Activated naive CD8-positive, alpha-beta T cell treated with anti-CD3 and anti-CD28 coated beads, Interleukin-2, amount 10 ng/mL, durations not matched to agents 7 days and 5 days (primary cell): Measurements from ENCODE around the gene SLIT3. TPM values are rescaled to one million over a fixed set of nuclear protein-coding genes. Genes with fewer than 3 reads are reported as not detected.
A peak's percentile ranks its signal among the peaks of the same experiment; 100 is the strongest.

Experiments
- ATAC-seq: fragments of 150-1000 bp; cut with Tn5 transposase; one replicate; pipeline ENCODE4 v1.10.0; 2021; ENCODE audit warnings: low read depth, moderate library complexity
- POLR2A ChIA-PET: fragments of 350-600 bp; sonication (Branson Sonifier 250); formaldehyde crosslinking; loops from one replicate; lab custom pipeline; 2021; ENCODE audit warnings: antibody characterized with exemption; lab: Charles Lee
- DNase-seq: peaks from one replicate; pipeline ENCODE4 v3.0.0; 2021
- H3K27ac Mint-ChIP-seq: one replicate; pipeline ENCODE4 v1.8.0; 2022; ENCODE audit warnings: mild to moderate bottlenecking, mixed read lengths
- H3K27me3 Mint-ChIP-seq: one replicate; pipeline ENCODE4 v1.8.0; 2022; ENCODE audit warnings: mild to moderate bottlenecking, moderate library complexity, mixed read lengths
- H3K36me3 Mint-ChIP-seq: one replicate; pipeline ENCODE4 v1.8.0; 2021; ENCODE audit warnings: mild to moderate bottlenecking, mixed read lengths
- H3K4me1 Mint-ChIP-seq: one replicate; pipeline ENCODE4 v1.8.0; 2021; ENCODE audit warnings: mixed read lengths
- H3K4me3 Mint-ChIP-seq: one replicate; pipeline ENCODE4 v1.8.0; 2022; ENCODE audit warnings: mild to moderate bottlenecking, moderate library complexity, mixed read lengths
- H3K9me3 Mint-ChIP-seq: one replicate; pipeline ENCODE4 v1.8.0; 2021; ENCODE audit warnings: mixed read lengths
- total RNA-seq, 2 experiments: library from RNA; stranded (reverse); gene quantifications; one replicate each; pipeline ENCODE4 v1.2.3, GENCODE V29; 2021

Gene SLIT3
- total RNA-seq, 2 experiments from 2014 or later, result not detected

GRCh38 chr5:169003721-169004541, 297.0 kb downstream of the SLIT3 start:
- peaks cover 7% of the 10 kb centered on the region for H3K27me3 Mint-ChIP-seq
- H3K27ac Mint-ChIP-seq, result no peak overlapping the region
- no peaks in the 10 kb centered on the region for H3K9me3 Mint-ChIP-seq
- DNase-seq (no peak), ATAC-seq (no peak)
- no peaks in the 10 kb centered on the region for H3K4me1 Mint-ChIP-seq
- POLR2A ChIA-PET, result no interaction called here
- no peak overlapping the region for H3K4me3 Mint-ChIP-seq
- no peaks in the 10 kb centered on the region for H3K36me3 Mint-ChIP-seq

GRCh38 chr5:169002953-169003555, 297.9 kb downstream of the SLIT3 start:
- no peaks in the 10 kb centered on the region for H3K36me3 Mint-ChIP-seq
- POLR2A ChIA-PET, result no interaction called here
- no peaks in the 10 kb centered on the region for H3K9me3 Mint-ChIP-seq
- peaks cover 3% of the 10 kb centered on the region for H3K27me3 Mint-ChIP-seq
- H3K4me3 Mint-ChIP-seq, result no peak overlapping the region
- no peak overlapping the region for H3K27ac Mint-ChIP-seq
- no peaks in the 10 kb centered on the region for H3K4me1 Mint-ChIP-seq
- no peak for DNase-seq
- ATAC-seq, result no peak

- no peak overlapping the region for H3K27ac Mint-ChIP-seq
- ATAC-seq (no peak), DNase-seq (no peak)
- peaks cover 3% of the 10 kb centered on the region for H3K27me3 Mint-ChIP-seq
- H3K4me1 Mint-ChIP-seq, result no peaks in the 10 kb centered on the region
- H3K9me3 Mint-ChIP-seq, result no peaks in the 10 kb centered on the region
- POLR2A ChIA-PET, result no interaction called here
- no peak overlapping the region for H3K4me3 Mint-ChIP-seq
- H3K36me3 Mint-ChIP-seq, result no peaks in the 10 kb centered on the region
Observed at GRCh38 chr5:169001394-169001793, 299.5 kb downstream of the SLIT3 start.

GRCh38 chr5:168995024-168995423, 305.9 kb downstream of the SLIT3 start:
- no peaks in the 10 kb centered on the region for H3K4me1 Mint-ChIP-seq
- no peaks in the 10 kb centered on the region for H3K36me3 Mint-ChIP-seq
- H3K9me3 Mint-ChIP-seq, result no peaks in the 10 kb centered on the region
- H3K4me3 Mint-ChIP-seq, result no peak overlapping the region
- H3K27ac Mint-ChIP-seq, result no peak overlapping the region
- no peak for DNase-seq
- no peaks in the 10 kb centered on the region for H3K27me3 Mint-ChIP-seq
- POLR2A ChIA-PET, result no interaction called here
- no peak for ATAC-seq

- Mint-ChIP-seq H3K4me3 (no peak overlapping the region), H3K9me3 (no peaks in the 10 kb centered on the region), H3K4me1 (no peaks in the 10 kb centered on the region), H3K27ac (no peak overlapping the region), H3K36me3 (no peaks in the 10 kb centered on the region), H3K27me3 (no peaks in the 10 kb centered on the region)
- POLR2A ChIA-PET, result no interaction called here
- no peak for ATAC-seq
- DNase-seq, result no peak
Observed at GRCh38 chr5:168992687-168993086, 308.3 kb downstream of the SLIT3 start.

- Mint-ChIP-seq H3K27me3 (no peaks in the 10 kb centered on the region), H3K9me3 (no peaks in the 10 kb centered on the region), H3K4me1 (no peaks in the 10 kb centered on the region), H3K27ac (no peak overlapping the region), H3K4me3 (no peak overlapping the region), H3K36me3 (no peaks in the 10 kb centered on the region)
- ATAC-seq, result no peak
- POLR2A ChIA-PET, result interaction anchor here (0.6 kb wide), 1 partner anchor 228 kb away, joined by 4 read pairs; no protein-coding TSS in a partner anchor
- DNase-seq, result no peak
Observed at GRCh38 chr5:168992016-168992415, 308.9 kb downstream of the SLIT3 start.

DNA sequence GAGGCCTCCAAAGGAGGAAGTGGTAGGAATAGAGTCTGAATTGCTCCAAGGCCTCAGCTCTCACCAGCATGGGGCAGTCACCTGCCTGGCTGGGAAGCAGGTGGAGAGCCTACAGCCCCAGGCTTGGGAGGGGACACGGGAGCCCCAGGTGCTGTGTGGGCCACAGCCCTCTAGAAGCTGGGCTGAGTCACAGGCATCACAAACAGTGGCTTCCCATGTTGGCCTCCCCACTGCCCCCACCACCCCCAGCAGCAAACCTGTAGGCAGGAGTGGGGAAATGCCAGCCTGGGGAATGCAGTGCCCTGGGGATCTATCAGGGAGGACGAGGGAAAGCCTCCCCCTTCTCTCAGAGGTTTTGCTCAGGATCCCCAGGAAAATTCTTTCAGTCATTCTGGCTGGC, 309.6 kb downstream of the SLIT3 start:
- DNase-seq (no peak), ATAC-seq (no peak)
- no peak overlapping the region for H3K27ac Mint-ChIP-seq
- POLR2A ChIA-PET, result no interaction called here
- no peaks in the 10 kb centered on the region for H3K4me1 Mint-ChIP-seq
- peaks cover 2% of the 10 kb centered on the region for H3K27me3 Mint-ChIP-seq
- H3K9me3 Mint-ChIP-seq, result no peaks in the 10 kb centered on the region
- no peaks in the 10 kb centered on the region for H3K36me3 Mint-ChIP-seq
- no peak overlapping the region for H3K4me3 Mint-ChIP-seq

- Mint-ChIP-seq H3K27me3 (peaks cover 4% of the 10 kb centered on the region), H3K9me3 (no peaks in the 10 kb centered on the region), H3K27ac (no peak overlapping the region), H3K36me3 (no peaks in the 10 kb centered on the region), H3K4me1 (no peaks in the 10 kb centered on the region), H3K4me3 (no peak overlapping the region)
- ATAC-seq (no peak), DNase-seq (no peak)
- POLR2A ChIA-PET, result no interaction called here
Observed at GRCh38 chr5:168990679-168991078, 310.3 kb downstream of the SLIT3 start.

DNA sequence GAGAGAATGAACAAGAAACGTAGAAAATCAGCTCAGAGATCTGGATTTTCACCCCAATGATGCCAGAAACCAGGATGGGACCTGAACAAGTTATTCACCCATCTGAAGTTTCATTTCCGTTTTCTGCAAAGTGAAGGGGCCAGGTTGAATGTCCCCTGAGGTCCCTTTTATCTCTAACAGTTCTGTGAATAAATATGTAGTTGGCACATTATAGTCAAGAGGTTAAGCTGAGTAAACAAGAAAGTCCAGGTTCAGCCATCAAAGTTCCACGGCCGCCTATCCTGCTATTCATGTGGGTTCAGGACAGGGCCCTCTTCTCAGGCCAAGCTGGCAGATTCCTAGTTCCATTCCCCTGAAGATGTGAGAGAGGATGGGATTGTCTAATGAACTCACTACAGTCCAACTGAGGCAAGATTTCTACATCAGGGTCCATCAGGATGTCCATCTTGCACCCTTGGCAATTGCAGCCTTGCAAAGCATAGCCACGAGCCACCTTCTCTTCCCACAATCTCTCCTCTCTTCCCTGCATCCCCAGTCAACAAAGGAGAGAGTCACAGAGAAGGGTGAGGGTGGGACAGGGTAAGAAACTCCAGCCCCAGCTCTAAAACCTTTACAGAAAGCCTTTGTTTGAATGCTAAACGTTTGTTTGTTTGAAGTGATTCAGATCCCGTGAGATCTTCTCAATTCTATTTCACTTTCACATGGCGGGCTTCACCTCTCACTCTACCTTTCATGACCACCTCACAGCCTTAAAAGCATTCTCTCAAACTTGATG, 311.0 kb downstream of the SLIT3 start:
- H3K4me3 Mint-ChIP-seq, result no peak overlapping the region
- no peaks in the 10 kb centered on the region for H3K9me3 Mint-ChIP-seq
- POLR2A ChIA-PET, result no interaction called here
- peaks cover 4% of the 10 kb centered on the region for H3K27me3 Mint-ChIP-seq
- ATAC-seq (no peak), DNase-seq (no peak)
- H3K4me1 Mint-ChIP-seq, result no peaks in the 10 kb centered on the region
- no peak overlapping the region for H3K27ac Mint-ChIP-seq
- no peaks in the 10 kb centered on the region for H3K36me3 Mint-ChIP-seq

DNA sequence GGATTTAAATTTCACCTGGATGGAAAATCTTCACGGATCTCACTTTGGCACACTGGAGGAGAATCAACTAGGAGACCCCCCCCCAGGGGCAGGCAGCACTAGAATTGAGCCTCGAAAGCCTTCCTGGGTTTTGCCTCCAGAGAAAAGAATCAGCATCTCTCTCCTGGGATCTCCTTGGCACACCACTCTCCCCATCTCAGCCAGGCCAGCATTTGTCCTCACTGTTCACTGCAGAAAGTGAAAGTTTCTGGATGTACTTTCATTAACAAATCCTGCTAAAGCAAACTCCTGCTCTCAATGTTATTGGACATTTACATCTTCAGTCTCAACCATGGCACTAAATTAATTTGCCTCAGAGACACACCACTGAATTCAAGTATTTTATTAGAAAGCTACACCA, 312.2 kb downstream of the SLIT3 start:
- Mint-ChIP-seq H3K27ac (no peak overlapping the region), H3K4me3 (no peak overlapping the region), H3K4me1 (no peaks in the 10 kb centered on the region), H3K36me3 (no peaks in the 10 kb centered on the region), H3K9me3 (no peaks in the 10 kb centered on the region), H3K27me3 (peaks cover 4% of the 10 kb centered on the region)
- no peak for ATAC-seq
- no peak for DNase-seq
- POLR2A ChIA-PET, result no interaction called here

GRCh38 chr5:168987543-168988300, 313.2 kb downstream of the SLIT3 start:
- Mint-ChIP-seq H3K9me3 (no peaks in the 10 kb centered on the region), H3K4me1 (no peaks in the 10 kb centered on the region), H3K27me3 (peaks cover 4% of the 10 kb centered on the region), H3K4me3 (no peak overlapping the region), H3K36me3 (no peaks in the 10 kb centered on the region), H3K27ac (no peak overlapping the region)
- POLR2A ChIA-PET, result no interaction called here
- DNase-seq, result peak; percentile 53
- no peak for ATAC-seq

- DNase-seq (no peak), ATAC-seq (no peak)
- H3K27ac Mint-ChIP-seq, result no peak overlapping the region
- POLR2A ChIA-PET, result no interaction called here
- H3K4me1 Mint-ChIP-seq, result no peaks in the 10 kb centered on the region
- peaks cover 6% of the 10 kb centered on the region for H3K27me3 Mint-ChIP-seq
- H3K4me3 Mint-ChIP-seq, result no peak overlapping the region
- no peaks in the 10 kb centered on the region for H3K36me3 Mint-ChIP-seq
- H3K9me3 Mint-ChIP-seq, result no peaks in the 10 kb centered on the region
Observed at GRCh38 chr5:168985454-168985853, 315.5 kb downstream of the SLIT3 start.

DNA sequence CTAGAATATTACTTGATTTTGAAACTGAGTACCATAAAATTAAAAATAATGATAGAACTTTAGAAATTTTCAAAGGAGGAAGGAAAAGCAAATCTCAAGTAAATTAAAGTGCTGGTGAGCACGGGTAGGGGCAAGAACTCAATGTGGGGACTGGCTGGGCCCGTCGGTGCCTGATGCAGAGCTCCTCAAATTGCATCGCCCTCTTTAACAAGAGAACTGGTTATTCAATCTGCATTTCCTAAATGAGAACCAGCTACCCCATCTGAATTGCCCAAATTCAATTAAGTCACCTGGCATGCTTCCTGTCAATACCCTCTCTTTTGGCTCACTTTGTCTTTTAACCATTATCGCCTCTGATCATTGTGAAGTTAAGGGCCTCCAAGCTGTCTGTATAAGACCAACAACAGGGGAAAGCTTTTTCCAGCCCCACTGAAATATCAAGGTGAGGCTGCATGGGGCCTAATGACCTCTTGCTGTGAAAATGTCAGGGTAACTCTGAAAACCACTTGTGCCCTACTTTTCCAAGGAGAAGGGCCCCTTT, 316.7 kb downstream of the SLIT3 start:
- Mint-ChIP-seq H3K4me1 (no peaks in the 10 kb centered on the region), H3K27ac (no peak overlapping the region), H3K4me3 (no peak overlapping the region), H3K9me3 (no peaks in the 10 kb centered on the region), H3K27me3 (peaks cover 6% of the 10 kb centered on the region), H3K36me3 (no peaks in the 10 kb centered on the region)
- DNase-seq, result no peak
- no peak for ATAC-seq
- POLR2A ChIA-PET, result no interaction called here
